ENCODE measurements around the gene RFPL4A.

Gene RFPL4A

DNA sequence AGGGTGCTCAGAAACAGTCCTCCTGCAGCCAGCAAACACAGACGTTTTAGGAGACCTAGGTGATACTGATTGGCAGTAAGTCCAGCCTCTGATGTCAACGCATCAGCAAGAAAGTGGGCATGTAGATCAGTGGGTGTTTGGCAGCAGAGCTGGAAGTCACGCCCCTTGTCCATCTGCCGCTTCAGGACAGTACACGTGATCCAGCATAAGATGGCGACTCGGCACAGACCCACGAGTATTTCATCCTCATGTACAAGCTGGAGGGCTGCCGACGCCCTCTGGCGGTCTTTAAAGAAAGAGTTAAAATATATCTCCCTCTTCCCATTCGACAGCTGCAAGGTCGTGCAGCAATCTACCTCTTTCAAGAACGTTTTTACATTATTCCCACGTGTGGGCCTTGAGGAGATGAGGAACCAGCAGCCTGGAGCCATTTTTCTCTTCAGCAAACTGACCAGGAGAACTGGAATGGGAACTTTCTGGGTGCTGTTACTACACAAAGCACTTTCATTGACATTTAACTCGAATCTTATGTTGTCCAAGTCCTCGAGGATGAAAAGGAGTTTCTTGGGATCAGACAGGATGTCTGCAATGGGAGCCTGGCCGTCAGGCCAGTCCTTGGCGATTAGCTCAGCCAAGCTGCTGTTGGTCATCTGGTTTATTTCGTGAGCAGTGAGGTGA lies 50.6 kb downstream of the RFPL4A start:
- DNase-seq: peak; percentile 78 to 94

GRCh38 chr19:55811340-55811739 lies 52.4 kb downstream of the RFPL4A start:
- DNase-seq: no peak

GRCh38 chr19:55812449-55812848 lies 53.6 kb downstream of the RFPL4A start:
- no peak for DNase-seq
